Measurements from ENCODE around the gene AIFM2.

- TF ChIP-seq CTCF (IDR thresholded peaks at IDR 0.05) (no peak), POLR2A (IDR thresholded peaks at IDR 0.05) (no peak)
These were observed 9.9 kb upstream of the AIFM2 start for GRCh38 chr10:70142555-70142954.
